H1 (cell line): ENCODE data around the gene FBXL14. TPM values are rescaled to one million over a fixed set of nuclear protein-coding genes. Genes with fewer than 3 reads are reported as not detected.

Source experiments
- CTCF ChIA-PET: fragments of 300-600 bp; sonication (Branson Sonifier 250); formaldehyde crosslinking; loops from one replicate; lab custom pipeline; 2021; ENCODE audit not compliant: partially characterized antibody; lab: Charles Lee
- POLR2A ChIA-PET: fragments of 300-600 bp; sonication (Branson Sonifier 250); formaldehyde crosslinking; loops from one replicate; lab custom pipeline; 2021; ENCODE audit warnings: inconsistent platforms; ENCODE audit not compliant: partially characterized antibody; lab: Charles Lee
- DNase-seq, 2 experiments: peaks; one replicate each; pipeline versions ENCODE4 v3.0.0 to v3.0.0-alpha.2; 2010 to 2022; ENCODE audit warnings: low spot score in 2 of 2, low read depth in 1 of 2, mixed read lengths in 1 of 2
- FAIRE-seq: peaks from 2 replicates; lab custom pipeline; 2011; peaks lifted over from hg19 to GRCh38; lab: Jason Lieb, UNC
- H2AFZ ChIP-seq: 2 replicates; pipeline ENCODE4 v1.8.1; 2012; ENCODE audit warnings: low read length, inconsistent platforms
- H2AK5ac ChIP-seq: 2 replicates; pipeline ENCODE4 v1.6.1; 2013; ENCODE audit warnings: low read depth, low read length
- H2BK120ac ChIP-seq: replicated peaks from 2 replicates; pipeline ENCODE3; 2013; ENCODE audit warnings: low read depth, low read length, inconsistent platforms
- H2BK12ac ChIP-seq: 2 replicates; pipeline ENCODE4 v1.6.1; 2013; ENCODE audit warnings: low read depth, low read length
- H2BK15ac ChIP-seq: 2 replicates; pipeline ENCODE4 v1.6.1; 2013; ENCODE audit warnings: low read length
- H2BK20ac ChIP-seq: 2 replicates; pipeline ENCODE4 v1.6.1; 2013; ENCODE audit warnings: low read length
- H2BK5ac ChIP-seq: 2 replicates; pipeline ENCODE4 v1.6.1; 2013; ENCODE audit warnings: low read depth, low read length
- H3K14ac ChIP-seq: 2 replicates; pipeline ENCODE4 v1.6.1; 2013; ENCODE audit warnings: inconsistent platforms; ENCODE audit not compliant: insufficient read length
- H3K18ac ChIP-seq: 2 replicates; pipeline ENCODE4 v1.6.1; 2013; ENCODE audit warnings: low read length; ENCODE audit errors: extremely low read depth
- H3K23ac ChIP-seq: 2 replicates; pipeline ENCODE4 v1.6.1; 2013; ENCODE audit warnings: inconsistent platforms; ENCODE audit not compliant: insufficient read length
- H3K23me2 ChIP-seq: 2 replicates; pipeline ENCODE4 v1.6.1; 2013; ENCODE audit warnings: low read depth, low read length
- H3K27ac ChIP-seq: 2 replicates; pipeline ENCODE4 v1.6.1; 2011; ENCODE audit warnings: low read depth, low read length, inconsistent platforms
- H3K27me3 ChIP-seq, 4 experiments: replicated peaks in 1 of 4; 1 replicate in 1 of 4; 2 replicates in 3 of 4; pipeline versions ENCODE4 v1.6.1 to v1.8.1; 2011 to 2013; ENCODE audit warnings: low read length in 3 of 4, mild to moderate bottlenecking in 3 of 4, inconsistent platforms in 2 of 4, mixed read lengths in 2 of 4, moderate library complexity in 1 of 4; ENCODE audit not compliant: control insufficient read depth in 3 of 4, insufficient read depth in 3 of 4; ENCODE audit errors: extremely low read depth in 1 of 4
- H3K36me3 ChIP-seq, 4 experiments: 2 replicates each; pipeline versions ENCODE4 v1.6.1 to v1.8.1; 2011 to 2013; ENCODE audit warnings: mild to moderate bottlenecking in 4 of 4, low read length in 3 of 4, moderate library complexity in 2 of 4, control low read depth in 1 of 4, inconsistent platforms in 1 of 4; ENCODE audit not compliant: insufficient read depth in 4 of 4, control insufficient read depth in 2 of 4
- H3K4ac ChIP-seq: replicated peaks from 2 replicates; pipeline ENCODE3; 2013; ENCODE audit warnings: low read length, low read depth, mixed read lengths, inconsistent platforms; ENCODE audit not compliant: insufficient read length
- H3K4me1 ChIP-seq, 4 experiments: replicated peaks in 1 of 4; 1 replicate in 1 of 4; 2 replicates in 3 of 4; pipeline versions ENCODE4 v1.6.1 to v1.8.1; 2011 to 2013; ENCODE audit warnings: low read length in 3 of 4, inconsistent platforms in 2 of 4, mixed read lengths in 1 of 4; ENCODE audit not compliant: insufficient read depth in 4 of 4, control insufficient read depth in 3 of 4
- H3K4me2 ChIP-seq, 2 experiments: 2 replicates each; pipeline versions ENCODE4 v1.6.1 to v1.8.1; 2011 to 2013; ENCODE audit warnings: low read depth in 2 of 2, low read length in 2 of 2, control low read depth in 1 of 2, inconsistent platforms in 1 of 2, mild to moderate bottlenecking in 1 of 2; ENCODE audit not compliant: insufficient read depth in 1 of 2
- H3K4me3 ChIP-seq, 4 experiments: fragments of 200-600, 300-600 bp in 1 of 4; sonication (generic), shearing (Covaris generic), sonication (Bioruptor Twin) in 1 of 4; 2 replicates each; pipeline versions ENCODE4 v1.5.1 to v1.8.1; 2011 to 2016; ENCODE audit warnings: low read length in 4 of 4, low read depth in 3 of 4, control low read depth in 2 of 4, inconsistent platforms in 2 of 4, mild to moderate bottlenecking in 2 of 4, mixed read lengths in 1 of 4, moderate library complexity in 1 of 4; ENCODE audit not compliant: insufficient read depth in 2 of 4; ENCODE audit errors: extremely low read depth in 1 of 4
- H3K56ac ChIP-seq: replicated peaks from 2 replicates; pipeline ENCODE3; 2013; ENCODE audit warnings: low read depth, mild to moderate bottlenecking, mixed read lengths, low read length, inconsistent platforms; ENCODE audit not compliant: insufficient read length
- H3K79me1 ChIP-seq: 2 replicates; pipeline ENCODE4 v1.6.1; 2013; ENCODE audit warnings: low read depth, low read length, control low read depth
- H3K79me2 ChIP-seq, 2 experiments: 2 replicates each; pipeline versions ENCODE4 v1.6.1 to v1.8.1; 2012 to 2013; ENCODE audit warnings: low read length in 2 of 2, mild to moderate bottlenecking in 2 of 2, inconsistent platforms in 1 of 2; ENCODE audit not compliant: insufficient read depth in 2 of 2, control insufficient read depth in 1 of 2
- H3K9ac ChIP-seq, 4 experiments: replicated peaks in 1 of 4; 1 replicate in 1 of 4; 2 replicates in 3 of 4; pipeline versions ENCODE4 v1.6.1 to v1.8.1; 2011 to 2013; ENCODE audit warnings: low read depth in 3 of 4, low read length in 3 of 4, control low read depth in 2 of 4, mild to moderate bottlenecking in 2 of 4, moderate library complexity in 2 of 4, inconsistent platforms in 1 of 4; ENCODE audit errors: extremely low read depth in 1 of 4
- H3K9me3 ChIP-seq, 2 experiments: 2 replicates each; pipeline versions ENCODE4 v1.6.1 to v1.8.1; 2012 to 2013; ENCODE audit warnings: mild to moderate bottlenecking in 2 of 2, moderate library complexity in 2 of 2, control low read depth in 1 of 2, inconsistent platforms in 1 of 2, low read depth in 1 of 2, low read length in 1 of 2, mixed read lengths in 1 of 2; ENCODE audit not compliant: insufficient read depth in 2 of 2
- H4K20me1 ChIP-seq, 2 experiments: replicated peaks in 1 of 2; 2 replicates each; pipeline versions ENCODE3 to v1.8.1; 2011 to 2013; ENCODE audit warnings: inconsistent platforms in 2 of 2, low read length in 2 of 2, mild to moderate bottlenecking in 1 of 2; ENCODE audit not compliant: insufficient read depth in 2 of 2, control insufficient read depth in 1 of 2
- H4K5ac ChIP-seq: 2 replicates; pipeline ENCODE4 v1.6.1; 2013; ENCODE audit warnings: low read length, low read depth, mixed read lengths, inconsistent platforms; ENCODE audit not compliant: insufficient read length
- H4K8ac ChIP-seq: 2 replicates; pipeline ENCODE4 v1.8.0; 2013; ENCODE audit warnings: mild to moderate bottlenecking, moderate library complexity, low read length, inconsistent platforms; ENCODE audit not compliant: insufficient read depth; ENCODE audit errors: extremely low read depth
- H4K91ac ChIP-seq: replicated peaks from 2 replicates; pipeline ENCODE3; 2013; ENCODE audit warnings: low read length, mixed read lengths, inconsistent platforms; ENCODE audit not compliant: insufficient read length
- KDM1A ChIP-seq: fragments of 200-600, 300-600 bp; sonication (generic); IDR thresholded peaks from 2 replicates; pipeline ENCODE4 v1.7.1; 2016; ENCODE audit warnings: mild to moderate bottlenecking, low read length, borderline replicate concordance
- RAD21 ChIP-seq, 2 experiments: IDR thresholded peaks in 1 of 2; conservative IDR thresholded peaks in 1 of 2; 2 replicates each; pipeline ENCODE4 v1.6.1; 2011; ENCODE audit warnings: low read depth in 2 of 2, low read length in 2 of 2, improper control_type of control experiment in 1 of 2, inconsistent platforms in 1 of 2, mild to moderate bottlenecking in 1 of 2, moderate library complexity in 1 of 2
- WGBS, 2 experiments: shearing (Covaris generic) in 1 of 2; methylation state at CpG; one replicate each; pipeline versions ENCODE4 v1.1.6 to v1.1.7; 2013 to 2015; ENCODE audit warnings: low lambda C conversion rate in 2 of 2, mixed read lengths in 2 of 2, inconsistent platforms in 1 of 2, low coverage in 1 of 2, missing lambda C conversion rate in 1 of 2; ENCODE audit not compliant: insufficient replicate concordance in 2 of 2, insufficient coverage in 1 of 2, insufficient read length in 1 of 2; ENCODE audit errors: extremely low coverage in 1 of 2, missing lambda C conversion rate in 1 of 2; 5-methylcytosine and 5-hydroxymethylcytosine counted together
- polyA plus RNA-seq, 7 experiments: library from polyadenylated mRNA; depleted of rRNA in 3 of 7; stranded (reverse) in 5 of 7; unstranded in 2 of 7; fragments of >200 nt in 5 of 7; fragments of 200-250 nt in 2 of 7; gene quantifications; 1 replicate in 5 of 7; 2 replicates in 1 of 7; 4 replicates in 1 of 7; pipeline versions ENCODE4 v1.2.1 to v1.2.3, GENCODE V29; 2011 to 2013; ENCODE audit warnings: missing spikeins in 2 of 7, mixed read lengths in 2 of 7
- total RNA-seq: library from RNA; stranded (reverse); fragmentation: NEBNext Ultra II Directional; extraction: Animal tissue kit (Norgen Biotek cat#: 25700); gene quantifications from 2 replicates; pipeline ENCODE4 v1.2.1, GENCODE V29; 2021
- TF ChIP-seq, protein P1 (sequence below), 3 experiments: IDR thresholded peaks; 1 replicate in 2 of 3; 2 replicates in 1 of 3; pipeline versions ENCODE4 v1.5.1 to v1.6.1; 2011; ENCODE audit warnings: low read length in 3 of 3, mild to moderate bottlenecking in 3 of 3, inconsistent platforms in 2 of 3, low read depth in 1 of 3, moderate library complexity in 1 of 3; ENCODE audit not compliant: insufficient read depth in 1 of 3; ENCODE audit errors: control extremely low read depth in 1 of 3

FBXL14 gene
- total and polyA plus RNA-seq, 2 of the 8 experiments (the other 6 are each of a cell fraction or from before 2014, with no cell fraction given), result 5.5 to 9.6 TPM

DNA sequence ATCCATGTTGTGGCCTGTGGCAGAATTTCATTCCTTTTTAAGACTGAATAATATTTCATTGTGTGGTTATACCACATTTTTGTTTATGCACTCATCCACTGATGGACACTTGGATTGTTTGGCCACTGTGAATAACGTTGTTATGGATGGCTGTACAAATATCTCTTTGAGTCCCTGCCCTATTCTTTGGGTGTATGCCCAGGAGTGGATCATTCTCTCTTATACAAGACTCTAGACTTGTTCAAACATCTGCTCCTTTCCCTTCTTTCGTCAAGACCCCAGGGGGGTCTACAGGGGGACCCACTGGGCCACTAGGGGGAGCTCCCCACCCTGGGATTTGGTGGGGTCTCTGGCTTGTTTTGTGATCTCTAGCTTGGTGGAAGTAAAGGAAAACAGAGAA, 77.4 kb downstream of the FBXL14 start:
- no peak for FAIRE-seq
- Histone ChIP-seq H2BK5ac (no peak overlapping the region), H3K23me2 (no peaks in the 10 kb centered on the region), H4K8ac (no peak overlapping the region), H2BK15ac (no peak overlapping the region), H2BK120ac (no peak overlapping the region), H3K56ac (no peak overlapping the region), H3K79me1 (no peaks in the 10 kb centered on the region), H2BK12ac (no peak overlapping the region), H3K23ac (no peak overlapping the region), H3K27me3 (no peaks in the 10 kb centered on the region), H3K27ac (no peak overlapping the region), H3K18ac (no peak overlapping the region), H4K5ac (no peak overlapping the region), H3K4me3 (no peak overlapping the region), H3K14ac (no peak overlapping the region), H3K4me2 (no peak overlapping the region), H3K4ac (no peak overlapping the region), H4K91ac (no peak overlapping the region), H4K20me1 (no peaks in the 10 kb centered on the region), H3K4me1 (no peaks in the 10 kb centered on the region; a peak in 2 of 7 replicates), H2AFZ (no peak overlapping the region), H3K79me2 (no peaks in the 10 kb centered on the region), H3K9me3 (peaks cover 0 to 2% of the 10 kb centered on the region in 2 experiments; a peak in 1 of 4 replicates), H3K36me3 (no peaks in the 10 kb centered on the region), H3K9ac (no peak overlapping the region), H2BK20ac (no peak overlapping the region), H2AK5ac (no peak overlapping the region)
- CTCF ChIA-PET, result interaction anchor here (0.6 to 5.2 kb wide), 37 partner anchors 9 to 501 kb away, joined by 3 to 88 read pairs (median 4); no protein-coding TSS in a partner anchor
- WGBS, 2 experiments, result 8% methylated on average over 2 of the region's 2 CpGs; no CpG with 5 or more reads in 1 of the 2 experiments
- peak in 1 of 2 experiments; percentile 90 for DNase-seq
- TF ChIP-seq KDM1A (no peak), RAD21 (IDR thresholded peaks at IDR 0.05 in 1 of 2, conservative IDR thresholded peaks at IDR 0.05 in 1 of 2; ENCODE audit: low read depth in 2 of 2, low read length in 2 of 2) (peak; percentile 85 to 95)
- TF ChIP-seq, protein P1, sequence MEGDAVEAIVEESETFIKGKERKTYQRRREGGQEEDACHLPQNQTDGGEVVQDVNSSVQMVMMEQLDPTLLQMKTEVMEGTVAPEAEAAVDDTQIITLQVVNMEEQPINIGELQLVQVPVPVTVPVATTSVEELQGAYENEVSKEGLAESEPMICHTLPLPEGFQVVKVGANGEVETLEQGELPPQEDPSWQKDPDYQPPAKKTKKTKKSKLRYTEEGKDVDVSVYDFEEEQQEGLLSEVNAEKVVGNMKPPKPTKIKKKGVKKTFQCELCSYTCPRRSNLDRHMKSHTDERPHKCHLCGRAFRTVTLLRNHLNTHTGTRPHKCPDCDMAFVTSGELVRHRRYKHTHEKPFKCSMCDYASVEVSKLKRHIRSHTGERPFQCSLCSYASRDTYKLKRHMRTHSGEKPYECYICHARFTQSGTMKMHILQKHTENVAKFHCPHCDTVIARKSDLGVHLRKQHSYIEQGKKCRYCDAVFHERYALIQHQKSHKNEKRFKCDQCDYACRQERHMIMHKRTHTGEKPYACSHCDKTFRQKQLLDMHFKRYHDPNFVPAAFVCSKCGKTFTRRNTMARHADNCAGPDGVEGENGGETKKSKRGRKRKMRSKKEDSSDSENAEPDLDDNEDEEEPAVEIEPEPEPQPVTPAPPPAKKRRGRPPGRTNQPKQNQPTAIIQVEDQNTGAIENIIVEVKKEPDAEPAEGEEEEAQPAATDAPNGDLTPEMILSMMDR (IDR thresholded peaks at IDR 0.05; ENCODE audit: control extremely low read depth in 1 of 3, insufficient read depth in 1 of 3, low read depth in 1 of 3, low read length in 3 of 3), result peak; percentile 75 to 88 (median 79)
- POLR2A ChIA-PET, result no interaction called here
